Loucy (cell line): Measurements from ENCODE around the gene BCKDHB.

ENCODE experiments used
- EZH2phosphoT487 ChIP-seq: fragments of 200-600 bp; IDR thresholded peaks from 2 replicates; pipeline ENCODE4 v1.6.1; 2018; ENCODE audit warnings: antibody characterized with exemption, mild to moderate bottlenecking, moderate library complexity, borderline replicate concordance
- TF ChIP-seq, protein P1 (sequence below): fragments of 200-600 bp; sonication (generic); conservative IDR thresholded peaks from 2 replicates; pipeline ENCODE4 v1.5.1; 2014; ENCODE audit warnings: mild to moderate bottlenecking, antibody characterized with exemption, low read length

DNA sequence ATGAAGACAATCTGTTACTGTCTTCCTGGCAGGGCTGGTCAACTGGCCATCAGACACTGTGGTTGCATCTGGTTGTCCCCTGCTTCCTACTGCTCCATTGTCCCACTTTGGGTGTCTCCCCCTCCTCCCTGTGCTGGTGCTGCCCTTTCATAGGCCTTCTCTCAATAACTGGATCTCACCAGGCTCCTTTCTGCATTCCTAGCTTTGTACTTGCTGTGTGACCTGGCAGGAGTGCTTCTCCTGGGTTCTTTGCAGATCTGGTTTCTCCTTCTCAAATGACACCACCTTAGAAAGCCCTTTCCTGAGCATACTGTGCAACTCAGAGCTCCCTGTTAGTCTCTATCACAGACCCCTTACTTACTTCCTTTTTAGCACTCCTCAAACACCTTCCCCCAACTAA is 223.0 kb downstream of the BCKDHB start:
- TF ChIP-seq, protein P1, sequence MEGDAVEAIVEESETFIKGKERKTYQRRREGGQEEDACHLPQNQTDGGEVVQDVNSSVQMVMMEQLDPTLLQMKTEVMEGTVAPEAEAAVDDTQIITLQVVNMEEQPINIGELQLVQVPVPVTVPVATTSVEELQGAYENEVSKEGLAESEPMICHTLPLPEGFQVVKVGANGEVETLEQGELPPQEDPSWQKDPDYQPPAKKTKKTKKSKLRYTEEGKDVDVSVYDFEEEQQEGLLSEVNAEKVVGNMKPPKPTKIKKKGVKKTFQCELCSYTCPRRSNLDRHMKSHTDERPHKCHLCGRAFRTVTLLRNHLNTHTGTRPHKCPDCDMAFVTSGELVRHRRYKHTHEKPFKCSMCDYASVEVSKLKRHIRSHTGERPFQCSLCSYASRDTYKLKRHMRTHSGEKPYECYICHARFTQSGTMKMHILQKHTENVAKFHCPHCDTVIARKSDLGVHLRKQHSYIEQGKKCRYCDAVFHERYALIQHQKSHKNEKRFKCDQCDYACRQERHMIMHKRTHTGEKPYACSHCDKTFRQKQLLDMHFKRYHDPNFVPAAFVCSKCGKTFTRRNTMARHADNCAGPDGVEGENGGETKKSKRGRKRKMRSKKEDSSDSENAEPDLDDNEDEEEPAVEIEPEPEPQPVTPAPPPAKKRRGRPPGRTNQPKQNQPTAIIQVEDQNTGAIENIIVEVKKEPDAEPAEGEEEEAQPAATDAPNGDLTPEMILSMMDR: no peak
- TF ChIP-seq EZH2phosphoT487: no peak
